K562 (cell line): ENCODE results near the gene TMEM63C. TPM values are rescaled to one million over a fixed set of nuclear protein-coding genes. Genes with fewer than 3 reads are reported as not detected.

Experiments used
- polyA plus RNA-seq, 8 experiments: library from polyadenylated mRNA; depleted of rRNA in 4 of 8; stranded (reverse) in 5 of 8; unstranded in 3 of 8; fragments of >200 nt; fragmentation: Nextera tagmentation in 2 of 8; fragmentation: Illumina TruSeq in 1 of 8; extraction: Ambion mirVana in 2 of 8; extraction: Trizol in 1 of 8; gene quantifications; 2 replicates each; pipeline versions ENCODE4 v1.2.1 to v1.2.3, GENCODE V29; 2011 to 2014; ENCODE audit warnings: inconsistent platforms in 1 of 8, missing spikeins in 1 of 8
- total RNA-seq, 7 experiments: library from RNA; depleted of rRNA in 6 of 7; stranded (reverse); fragments of >200 nt in 6 of 7; fragmentation: Illumina TruSeq in 2 of 7; extraction: Trizol in 2 of 7; gene quantifications; 2 replicates each; pipeline versions ENCODE4 v1.2.1 to v1.2.3, GENCODE V29; 2011 to 2021; ENCODE audit warnings: low replicate concordance in 1 of 7
- TF ChIP-seq, protein P1 (sequence below): fragments of 450-650 bp; IDR thresholded peaks from 2 replicates; pipeline ENCODE4 v1.6.1; 2016; ENCODE audit warnings: low read depth
- TF ChIP-seq, protein P2 (sequence below): fragments of 450-650 bp; IDR thresholded peaks from 2 replicates; pipeline ENCODE4 v1.7.1; 2018; ENCODE audit warnings: mild to moderate bottlenecking, low read depth; ENCODE audit not compliant: partially characterized antibody

The TMEM63C gene
- total and polyA plus RNA-seq, 9 of the 15 experiments (the other 6 are each of a cell fraction or from before 2014, with no cell fraction given) = 0.07 TPM; not detected in 8

DNA sequence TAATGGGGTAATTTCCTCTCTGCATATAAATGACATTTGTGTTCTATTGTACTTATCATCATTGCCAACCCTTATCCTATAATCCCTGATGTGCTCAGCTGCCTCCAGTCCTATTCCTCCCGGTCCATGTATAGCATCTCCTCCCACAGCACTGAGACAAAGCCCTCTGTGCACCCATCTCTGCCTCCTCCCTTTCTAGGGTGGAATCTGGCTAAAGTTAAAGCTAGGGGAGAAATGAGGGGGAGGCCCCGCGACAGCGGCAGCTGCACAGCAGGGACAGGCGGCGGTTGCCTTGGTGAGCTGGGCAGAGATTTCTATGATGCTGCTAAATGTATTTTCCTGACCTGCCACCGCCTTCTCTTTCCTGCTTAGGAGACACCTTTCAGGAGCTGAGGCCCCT, 27.2 kb upstream of the TMEM63C start (continued):
- TF ChIP-seq, protein P1, sequence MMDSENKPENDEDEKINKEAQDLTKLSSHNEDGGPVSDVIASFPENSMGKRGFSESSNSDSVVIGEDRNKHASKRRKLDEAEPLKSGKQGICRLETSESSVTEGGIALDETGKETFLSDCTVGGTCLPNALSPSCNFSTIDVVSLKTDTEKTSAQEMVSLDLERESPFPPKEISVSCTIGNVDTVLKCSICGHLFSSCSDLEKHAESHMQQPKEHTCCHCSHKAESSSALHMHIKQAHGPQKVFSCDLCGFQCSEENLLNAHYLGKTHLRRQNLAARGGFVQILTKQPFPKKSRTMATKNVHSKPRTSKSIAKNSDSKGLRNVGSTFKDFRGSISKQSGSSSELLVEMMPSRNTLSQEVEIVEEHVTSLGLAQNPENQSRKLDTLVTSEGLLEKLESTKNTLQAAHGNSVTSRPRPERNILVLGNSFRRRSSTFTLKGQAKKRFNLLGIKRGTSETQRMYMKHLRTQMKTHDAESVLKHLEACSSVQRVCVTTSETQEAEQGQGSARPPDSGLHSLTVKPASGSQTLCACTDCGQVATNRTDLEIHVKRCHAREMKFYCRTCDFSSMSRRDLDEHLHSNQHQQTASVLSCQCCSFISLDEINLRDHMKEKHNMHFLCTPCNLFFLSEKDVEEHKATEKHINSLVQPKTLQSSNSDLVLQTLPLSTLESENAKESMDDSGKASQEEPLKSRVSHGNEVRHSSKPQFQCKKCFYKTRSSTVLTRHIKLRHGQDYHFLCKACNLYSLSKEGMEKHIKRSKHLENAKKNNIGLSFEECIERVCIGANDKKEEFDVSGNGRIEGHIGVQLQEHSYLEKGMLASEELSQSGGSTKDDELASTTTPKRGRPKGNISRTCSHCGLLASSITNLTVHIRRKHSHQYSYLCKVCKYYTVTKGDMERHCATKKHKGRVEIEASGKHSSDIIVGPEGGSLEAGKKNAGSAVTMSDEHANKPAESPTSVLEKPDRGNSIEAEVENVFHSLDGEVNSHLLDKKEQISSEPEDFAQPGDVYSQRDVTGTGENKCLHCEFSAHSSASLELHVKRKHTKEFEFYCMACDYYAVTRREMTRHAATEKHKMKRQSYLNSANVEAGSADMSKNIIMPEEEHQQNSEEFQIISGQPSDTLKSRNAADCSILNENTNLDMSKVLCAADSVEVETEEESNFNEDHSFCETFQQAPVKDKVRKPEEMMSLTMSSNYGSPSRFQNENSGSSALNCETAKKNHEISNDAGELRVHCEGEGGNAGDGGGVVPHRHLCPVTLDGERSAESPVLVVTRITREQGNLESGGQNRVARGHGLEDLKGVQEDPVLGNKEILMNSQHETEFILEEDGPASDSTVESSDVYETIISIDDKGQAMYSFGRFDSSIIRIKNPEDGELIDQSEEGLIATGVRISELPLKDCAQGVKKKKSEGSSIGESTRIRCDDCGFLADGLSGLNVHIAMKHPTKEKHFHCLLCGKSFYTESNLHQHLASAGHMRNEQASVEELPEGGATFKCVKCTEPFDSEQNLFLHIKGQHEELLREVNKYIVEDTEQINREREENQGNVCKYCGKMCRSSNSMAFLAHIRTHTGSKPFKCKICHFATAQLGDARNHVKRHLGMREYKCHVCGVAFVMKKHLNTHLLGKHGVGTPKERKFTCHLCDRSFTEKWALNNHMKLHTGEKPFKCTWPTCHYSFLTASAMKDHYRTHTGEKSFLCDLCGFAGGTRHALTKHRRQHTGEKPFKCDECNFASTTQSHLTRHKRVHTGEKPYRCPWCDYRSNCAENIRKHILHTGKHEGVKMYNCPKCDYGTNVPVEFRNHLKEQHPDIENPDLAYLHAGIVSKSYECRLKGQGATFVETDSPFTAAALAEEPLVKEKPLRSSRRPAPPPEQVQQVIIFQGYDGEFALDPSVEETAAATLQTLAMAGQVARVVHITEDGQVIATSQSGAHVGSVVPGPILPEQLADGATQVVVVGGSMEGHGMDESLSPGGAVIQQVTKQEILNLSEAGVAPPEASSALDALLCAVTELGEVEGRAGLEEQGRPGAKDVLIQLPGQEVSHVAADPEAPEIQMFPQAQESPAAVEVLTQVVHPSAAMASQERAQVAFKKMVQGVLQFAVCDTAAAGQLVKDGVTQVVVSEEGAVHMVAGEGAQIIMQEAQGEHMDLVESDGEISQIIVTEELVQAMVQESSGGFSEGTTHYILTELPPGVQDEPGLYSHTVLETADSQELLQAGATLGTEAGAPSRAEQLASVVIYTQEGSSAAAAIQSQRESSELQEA = no peak
- TF ChIP-seq, protein P2, sequence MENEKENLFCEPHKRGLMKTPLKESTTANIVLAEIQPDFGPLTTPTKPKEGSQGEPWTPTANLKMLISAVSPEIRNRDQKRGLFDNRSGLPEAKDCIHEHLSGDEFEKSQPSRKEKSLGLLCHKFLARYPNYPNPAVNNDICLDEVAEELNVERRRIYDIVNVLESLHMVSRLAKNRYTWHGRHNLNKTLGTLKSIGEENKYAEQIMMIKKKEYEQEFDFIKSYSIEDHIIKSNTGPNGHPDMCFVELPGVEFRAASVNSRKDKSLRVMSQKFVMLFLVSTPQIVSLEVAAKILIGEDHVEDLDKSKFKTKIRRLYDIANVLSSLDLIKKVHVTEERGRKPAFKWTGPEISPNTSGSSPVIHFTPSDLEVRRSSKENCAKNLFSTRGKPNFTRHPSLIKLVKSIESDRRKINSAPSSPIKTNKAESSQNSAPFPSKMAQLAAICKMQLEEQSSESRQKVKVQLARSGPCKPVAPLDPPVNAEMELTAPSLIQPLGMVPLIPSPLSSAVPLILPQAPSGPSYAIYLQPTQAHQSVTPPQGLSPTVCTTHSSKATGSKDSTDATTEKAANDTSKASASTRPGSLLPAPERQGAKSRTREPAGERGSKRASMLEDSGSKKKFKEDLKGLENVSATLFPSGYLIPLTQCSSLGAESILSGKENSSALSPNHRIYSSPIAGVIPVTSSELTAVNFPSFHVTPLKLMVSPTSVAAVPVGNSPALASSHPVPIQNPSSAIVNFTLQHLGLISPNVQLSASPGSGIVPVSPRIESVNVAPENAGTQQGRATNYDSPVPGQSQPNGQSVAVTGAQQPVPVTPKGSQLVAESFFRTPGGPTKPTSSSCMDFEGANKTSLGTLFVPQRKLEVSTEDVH = no peak
